Stimulated activated CD8-positive, alpha-beta memory T cell treated with anti-CD3 and anti-CD28 coated beads, Interleukin-15, amount 100 ng/mL, for 1 hour (primary cell): ENCODE data around the gene SART1.
"Not testable (repeated sequence)": the region's sequence is repeated elsewhere in the genome, so short reads cannot be mapped to it uniquely, and the experiment has no call there.

ENCODE experiments used
- DNase-seq: peaks from one replicate; pipeline ENCODE4 v3.0.0-alpha.2; 2020; ENCODE audit warnings: low read depth

Gene SART1

DNA sequence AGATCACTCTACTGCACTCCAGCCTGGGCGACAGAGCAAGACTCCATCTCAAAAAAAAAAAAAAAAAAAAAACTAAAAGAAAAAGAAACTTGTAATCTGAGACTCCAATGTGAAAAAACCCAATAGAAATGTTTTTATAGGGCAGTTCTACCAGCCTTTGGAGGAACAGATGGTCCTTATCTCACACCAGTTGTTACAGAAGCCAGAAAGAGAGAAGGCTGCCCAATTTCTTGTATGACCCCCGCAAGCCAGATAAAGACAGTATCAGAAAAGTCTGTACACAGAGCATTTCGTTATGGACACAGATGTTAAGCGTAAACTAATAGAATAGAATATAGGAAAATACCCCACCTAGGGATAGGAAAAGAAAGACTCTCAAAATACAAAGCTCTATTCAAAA, 27.5 kb upstream of the SART1 start:
- DNase-seq: no peak

DNA sequence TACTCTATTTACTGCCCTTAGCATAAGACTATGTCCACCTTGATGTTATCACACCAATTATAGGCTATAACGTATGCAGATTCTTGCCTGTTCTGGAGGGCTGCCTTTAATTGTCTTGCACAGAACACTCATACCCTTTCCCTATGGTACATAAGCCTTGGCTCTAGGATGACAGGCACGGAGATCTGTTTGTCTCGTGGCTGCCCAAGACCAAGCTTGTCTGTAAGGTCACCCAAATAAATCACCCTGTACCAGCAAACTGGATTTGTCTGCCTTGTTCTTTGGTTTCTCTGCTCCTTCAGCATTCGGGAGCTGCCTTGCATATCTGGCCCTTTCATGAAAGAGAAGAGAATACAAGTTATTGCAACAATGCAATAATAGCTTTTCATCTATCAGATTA, 23.8 kb upstream of the SART1 start:
- no peak for DNase-seq

- no peak for DNase-seq
Measured at GRCh38 chr11:65941720-65942310, 19.7 kb upstream of the SART1 start.

DNA sequence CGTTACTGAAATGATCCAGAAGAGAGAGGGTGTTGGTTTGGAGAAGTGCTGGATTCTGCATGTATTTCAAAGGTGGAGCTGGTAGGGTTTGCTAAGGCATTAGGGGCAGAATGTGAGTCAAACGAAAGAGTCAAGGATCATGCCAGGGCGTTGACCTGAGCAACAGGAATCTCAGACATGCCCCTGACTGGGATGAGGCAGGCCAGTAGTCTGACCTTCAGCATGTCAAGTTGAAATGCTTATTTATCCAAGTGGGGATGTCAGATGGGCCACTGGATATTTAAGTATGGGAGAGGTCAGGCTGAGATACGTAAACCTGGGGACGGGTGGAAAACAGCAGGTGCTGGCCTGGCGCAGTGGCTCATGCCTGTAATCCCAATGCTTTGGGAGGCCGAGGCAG, 19.0 kb upstream of the SART1 start:
- DNase-seq: no peak

- DNase-seq: no peak
Measured at GRCh38 chr11:65944191-65944590, 17.3 kb upstream of the SART1 start.

DNA sequence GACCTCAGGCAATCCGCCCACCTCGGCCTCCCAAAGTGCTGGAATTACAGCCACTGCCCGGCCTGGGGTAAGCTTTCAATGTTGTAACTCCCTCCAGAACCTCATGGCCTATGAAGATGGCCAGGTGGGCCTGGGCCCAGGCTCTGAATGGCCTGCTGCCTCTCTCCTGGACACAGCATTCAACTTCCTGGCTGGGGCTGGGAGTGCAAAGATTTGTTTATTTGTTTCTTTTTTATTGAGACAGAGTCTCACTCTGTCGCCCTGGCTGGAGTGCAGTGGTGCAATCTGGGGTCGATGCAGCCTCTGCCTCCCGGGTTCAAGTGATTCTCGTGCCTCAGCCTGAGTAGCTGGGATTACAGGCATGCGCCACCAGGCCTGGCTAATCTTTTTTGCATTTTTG, 16.8 kb upstream of the SART1 start:
- no peak for DNase-seq

DNA sequence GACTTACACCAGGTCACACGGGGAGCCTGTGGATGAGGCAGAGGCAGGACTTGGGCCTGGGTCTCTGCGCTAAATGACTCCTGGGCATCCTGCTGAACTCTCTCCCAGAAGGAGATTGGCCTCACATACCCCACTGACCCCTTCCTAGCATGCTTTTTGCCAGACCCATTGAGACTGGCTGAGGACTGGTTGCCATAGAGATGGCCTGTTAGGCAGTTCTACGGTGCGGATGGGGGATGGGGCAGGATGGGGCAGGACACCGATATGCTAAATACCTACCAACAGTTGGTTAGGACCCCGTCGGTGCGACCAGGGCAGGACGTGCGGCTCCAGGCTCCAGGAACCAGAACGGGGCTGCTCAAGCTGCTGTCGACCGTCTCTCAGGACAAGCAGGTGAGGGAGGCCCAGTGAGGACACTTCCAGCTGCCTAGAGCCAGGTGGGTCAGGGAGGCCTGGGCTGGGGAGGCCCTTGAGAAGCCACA, 16.1 kb upstream of the SART1 start, which contains the start of gene TSGA10IP:
TSS of gene TSGA10IP (plus strand) at position 51 of the 482 bp plus-strand sequence. CDS start at position 247, 196 bp downstream.
- no peak for DNase-seq

- DNase-seq: no peak
Measured at GRCh38 chr11:65945941-65946558, 15.5 kb upstream of the SART1 start.

DNA sequence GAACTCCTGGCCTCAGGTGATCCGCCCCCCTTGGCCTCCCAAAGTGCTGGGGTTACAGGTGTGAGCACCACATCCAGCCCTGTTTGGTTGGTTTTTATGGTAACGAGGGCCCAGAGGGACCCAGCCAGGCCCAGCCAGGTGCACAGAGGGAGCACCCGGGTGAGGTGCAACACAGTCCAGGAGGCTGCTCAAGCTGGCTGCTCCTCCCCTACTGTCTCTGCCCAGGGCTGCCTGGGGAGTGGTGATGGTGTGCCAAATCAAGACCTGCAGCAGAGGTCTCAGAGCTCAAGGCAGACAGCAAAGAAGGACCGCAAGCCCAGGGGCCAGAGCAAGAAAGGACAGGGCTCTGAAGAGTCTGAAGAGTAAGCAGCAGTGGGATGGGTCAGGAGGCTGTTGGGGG, 14.9 kb upstream of the SART1 start:
- DNase-seq: no peak

- DNase-seq: no peak
Measured at GRCh38 chr11:65947133-65947532, 14.4 kb upstream of the SART1 start.

DNA sequence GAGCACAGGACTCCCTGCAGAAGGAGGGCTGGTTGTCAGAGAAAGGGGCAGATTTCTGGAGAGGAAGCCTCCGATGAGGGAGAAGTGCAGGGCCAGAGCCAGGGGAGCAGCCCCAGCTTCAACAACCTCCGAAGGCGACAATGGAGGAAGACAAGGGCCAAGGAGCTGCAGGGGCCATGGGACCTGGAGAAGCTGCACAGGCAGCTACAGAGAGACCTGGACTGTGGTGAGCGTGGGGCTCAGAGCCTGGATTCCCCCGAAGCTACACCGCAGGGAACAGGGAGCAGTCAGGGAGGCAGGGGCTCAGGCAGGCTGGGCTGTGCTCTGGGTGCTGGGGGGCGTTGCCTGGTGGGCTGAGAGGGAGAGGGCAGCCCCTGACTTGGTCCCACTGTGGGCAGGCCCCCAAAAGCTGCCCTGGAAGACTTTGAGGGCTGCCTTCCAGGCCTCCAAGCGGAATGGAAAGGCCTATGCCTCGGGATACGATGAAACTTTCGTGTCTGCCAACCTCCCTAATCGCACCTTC, 13.9 kb upstream of the SART1 start:
- no peak for DNase-seq

GRCh38 chr11:65950711-65951110, 10.8 kb upstream of the SART1 start:
- DNase-seq: not testable (repeated sequence)

- DNase-seq: not testable (repeated sequence)
Measured at GRCh38 chr11:65951641-65952040, 9.9 kb upstream of the SART1 start.

DNA sequence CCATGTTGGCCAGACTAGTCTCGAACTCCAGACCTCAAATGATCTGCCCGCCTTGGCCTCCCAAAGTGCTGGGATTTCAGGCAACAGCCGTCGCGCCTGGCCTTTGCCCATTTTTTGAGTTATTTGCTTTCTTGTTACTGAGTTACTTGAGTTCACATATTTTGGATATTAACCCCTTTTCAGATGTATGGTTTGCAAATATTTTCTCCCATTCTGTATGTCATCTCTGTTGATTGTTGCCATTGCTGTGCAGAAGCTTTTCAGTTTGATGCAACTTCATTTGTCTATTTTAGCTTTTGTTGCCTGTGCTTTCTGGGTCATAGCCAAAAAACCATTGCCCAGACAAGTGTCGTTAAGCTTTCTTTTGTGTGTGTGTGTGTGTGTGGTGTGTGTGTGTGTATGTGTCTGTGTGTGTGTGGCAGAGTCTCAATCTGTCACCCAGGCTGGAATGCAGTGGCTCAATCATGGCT, 9.4 kb upstream of the SART1 start:
- no peak for DNase-seq

DNA sequence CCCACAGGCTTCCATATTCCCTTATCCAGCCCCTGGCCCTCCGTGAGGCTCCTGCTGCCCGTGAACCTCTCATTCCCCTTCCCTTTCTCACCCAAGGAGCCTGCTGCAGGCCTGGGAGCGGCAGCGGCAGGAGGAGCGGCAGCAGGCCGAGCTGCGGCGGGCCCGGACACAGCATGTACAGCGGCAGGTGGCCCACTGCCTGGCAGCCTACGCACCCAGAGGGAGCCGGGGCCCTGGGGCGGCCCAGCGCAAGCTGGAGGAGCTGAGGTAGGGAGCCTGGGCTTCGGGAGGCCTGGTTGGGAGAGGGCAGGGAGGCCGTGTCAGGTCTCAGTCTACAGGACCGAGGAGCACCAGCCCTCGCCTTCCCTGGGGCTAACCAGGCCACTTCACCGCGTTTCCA, 8.1 kb upstream of the SART1 start:
- DNase-seq: no peak

GRCh38 chr11:65954771-65955170, 6.8 kb upstream of the SART1 start:
- DNase-seq: no peak

DNA sequence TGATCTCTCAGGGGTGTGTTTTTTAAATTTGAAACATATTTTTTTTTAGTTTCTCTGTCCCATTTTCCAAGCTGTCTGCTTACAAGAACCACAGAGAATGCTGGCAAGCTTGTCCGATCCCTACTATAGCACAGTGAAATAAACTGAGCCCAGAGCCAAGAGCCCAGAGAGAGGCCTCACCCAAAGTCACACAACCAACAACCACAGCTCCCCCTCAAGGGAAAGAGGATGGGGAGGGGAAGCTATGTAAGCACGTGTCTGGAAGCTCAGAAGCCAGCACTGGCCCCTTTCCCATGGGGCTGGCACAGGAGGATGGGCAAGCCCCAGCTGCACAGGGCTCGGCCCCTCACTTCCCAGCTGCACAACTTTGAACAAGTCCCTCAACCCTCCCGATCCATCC, 3.2 kb upstream of the SART1 start:
- DNase-seq: no peak

- no peak for DNase-seq
Measured at GRCh38 chr11:65958774-65959420, 2.6 kb upstream of the SART1 start.

DNA sequence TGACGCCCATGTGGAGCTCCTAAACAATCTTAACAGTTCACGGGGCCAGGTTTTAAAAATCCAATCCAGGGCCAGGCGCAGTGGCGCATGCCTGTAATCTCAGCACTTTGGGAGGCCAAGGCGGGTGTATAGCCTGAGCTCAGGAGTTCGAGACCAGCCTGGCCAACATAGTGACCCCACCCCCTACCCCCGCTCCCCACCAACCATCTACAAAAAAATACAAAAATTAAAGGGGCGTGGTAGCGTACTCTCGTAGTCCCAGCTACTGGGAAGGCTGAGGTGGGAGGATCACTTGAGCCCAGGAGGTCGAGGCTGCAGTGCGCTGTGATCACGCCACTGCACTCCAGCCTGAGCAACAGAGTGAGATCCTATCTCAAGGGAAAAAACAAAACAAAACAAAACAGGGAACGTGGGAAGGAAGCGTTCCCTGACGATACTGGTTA, 689 bp upstream of the SART1 start:
- DNase-seq: no peak

GRCh38 chr11:65962141-65962564, 619 bp downstream of the SART1 start:
- DNase-seq: no peak

GRCh38 chr11:65964906-65965305, 3.4 kb downstream of the SART1 start:
- no peak for DNase-seq

DNA sequence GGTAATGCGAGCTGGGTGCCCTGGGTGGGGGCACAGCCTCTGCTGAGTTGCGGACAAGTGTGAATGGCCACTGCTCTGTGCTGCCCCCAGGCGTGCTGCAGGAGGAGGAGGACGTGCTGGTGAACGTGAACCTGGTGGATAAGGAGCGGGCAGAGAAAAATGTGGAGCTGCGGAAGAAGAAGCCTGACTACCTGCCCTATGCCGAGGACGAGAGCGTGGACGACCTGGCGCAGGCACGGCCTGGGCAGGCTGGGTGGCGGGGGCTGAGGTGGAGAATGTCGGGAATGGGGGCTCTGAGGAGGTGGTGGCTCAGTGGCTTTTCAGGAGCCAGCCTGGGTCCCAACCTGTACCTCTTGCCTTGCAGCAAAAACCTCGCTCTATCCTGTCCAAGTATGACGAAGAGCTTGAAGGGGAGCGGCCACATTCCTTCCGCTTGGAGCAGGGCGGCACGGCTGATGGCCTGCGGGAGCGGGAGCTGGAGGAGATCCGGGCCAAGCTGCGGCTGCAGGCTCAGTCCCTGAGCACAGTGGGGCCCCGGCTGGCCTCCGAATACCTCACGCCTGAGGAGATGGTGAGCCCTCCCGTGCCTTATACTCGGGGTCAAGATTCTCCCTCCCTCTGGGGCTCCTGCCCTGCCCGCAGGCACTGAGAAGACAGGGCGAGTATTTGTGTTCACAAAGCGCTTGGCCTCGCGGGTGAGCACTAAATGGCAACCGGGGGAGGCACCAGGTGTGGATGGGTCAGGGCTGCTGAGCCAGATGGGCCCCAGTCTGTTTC, 4.6 kb downstream of the SART1 start:
- no peak for DNase-seq
